ENCODE results near the gene LIMS1.
"Not testable (repeated sequence)": the region's sequence is repeated elsewhere in the genome, so short reads cannot be mapped to it uniquely, and the experiment has no call there.

The LIMS1 gene

DNA sequence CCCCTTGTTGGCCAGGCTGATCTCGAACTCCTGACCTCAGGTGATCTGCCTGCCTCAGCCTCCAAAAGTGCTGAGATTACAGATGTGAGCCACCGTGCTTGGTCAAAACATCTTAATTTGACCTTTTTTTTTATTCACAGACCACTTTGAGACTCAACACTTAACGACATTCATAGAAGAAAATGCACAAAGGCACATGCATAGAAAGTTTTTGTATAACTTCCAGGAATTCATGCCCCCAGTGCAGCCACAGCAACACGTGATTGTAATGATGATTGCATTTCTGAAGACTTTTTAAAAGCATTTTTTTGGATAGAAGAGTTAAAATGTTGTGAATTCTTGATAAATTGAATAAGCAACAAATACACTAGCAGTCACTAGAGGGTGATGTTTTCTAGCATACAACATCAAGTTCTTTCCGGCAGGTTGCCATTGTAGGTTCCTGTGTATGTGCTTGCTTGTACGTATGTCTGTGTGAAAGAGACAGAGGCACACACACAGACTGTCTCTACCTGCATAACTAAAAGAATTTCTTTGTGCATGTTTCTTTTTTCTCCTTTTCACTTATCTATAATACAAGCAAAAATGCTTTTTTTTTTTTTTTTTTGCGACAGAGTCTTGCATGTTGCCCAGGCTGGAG lies 63.0 kb downstream of the LIMS1 start:
- not testable (repeated sequence) for H2AFZ ChIP-seq (ENCODE audit: low read depth, low read length); H3K9me3 ChIP-seq (ENCODE audit: low read length); H3K27me3 ChIP-seq (ENCODE audit: insufficient read depth, low read length); H3K36me3 ChIP-seq (ENCODE audit: insufficient read depth, low read length); H3K4me3 ChIP-seq (ENCODE audit: low read length)
- H3K4me1 ChIP-seq (ENCODE audit: insufficient read depth, low read length) = peaks cover 22% of the 10 kb centered on the region

DNA sequence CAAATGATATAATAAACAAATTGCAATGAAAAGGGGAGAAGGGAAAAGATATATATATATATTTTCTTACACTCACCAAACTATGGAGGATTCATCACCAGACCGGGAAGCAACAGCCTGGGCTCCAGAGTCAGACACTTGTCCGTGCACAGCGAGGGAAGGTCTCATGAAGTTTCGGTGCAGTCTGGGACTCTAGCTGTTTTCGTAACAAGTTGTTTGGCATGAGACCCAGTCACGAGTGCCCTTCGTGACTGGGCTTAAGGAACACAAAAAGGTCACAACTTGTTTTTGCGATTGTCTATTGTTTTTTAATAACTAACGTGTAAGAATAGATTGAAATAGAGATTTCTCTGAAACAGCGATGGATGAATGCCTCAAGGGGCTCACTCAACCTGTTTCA lies 66.9 kb downstream of the LIMS1 start:
- H3K36me3 ChIP-seq (ENCODE audit: insufficient read depth, low read length); H3K4me3 ChIP-seq (ENCODE audit: low read length); H3K9me3 ChIP-seq (ENCODE audit: low read length); H3K4me1 ChIP-seq (ENCODE audit: insufficient read depth, low read length); H2AFZ ChIP-seq (ENCODE audit: low read depth, low read length); H3K27me3 ChIP-seq (ENCODE audit: insufficient read depth, low read length): not testable (repeated sequence)

DNA sequence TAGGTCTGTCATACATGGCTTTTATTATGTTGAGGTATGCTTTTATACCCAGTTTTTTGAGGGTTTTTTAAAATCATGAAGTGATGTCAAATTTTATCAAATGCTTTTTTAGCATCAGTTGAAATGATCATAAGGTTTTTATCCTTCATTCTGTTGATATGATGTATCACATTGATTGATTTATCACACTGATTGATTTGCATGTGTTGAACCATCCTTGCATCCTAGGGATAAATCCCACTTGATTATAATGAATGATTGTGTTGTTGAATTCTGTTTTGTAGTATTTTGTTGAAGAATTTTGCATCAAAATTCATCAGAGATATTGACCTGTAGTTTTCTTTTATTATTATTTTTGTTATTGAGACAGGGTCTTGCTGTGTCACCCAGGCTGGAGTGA lies 68.2 kb downstream of the LIMS1 start:
- H3K36me3 ChIP-seq (ENCODE audit: insufficient read depth, low read length) = no peaks in the 10 kb centered on the region

DNA sequence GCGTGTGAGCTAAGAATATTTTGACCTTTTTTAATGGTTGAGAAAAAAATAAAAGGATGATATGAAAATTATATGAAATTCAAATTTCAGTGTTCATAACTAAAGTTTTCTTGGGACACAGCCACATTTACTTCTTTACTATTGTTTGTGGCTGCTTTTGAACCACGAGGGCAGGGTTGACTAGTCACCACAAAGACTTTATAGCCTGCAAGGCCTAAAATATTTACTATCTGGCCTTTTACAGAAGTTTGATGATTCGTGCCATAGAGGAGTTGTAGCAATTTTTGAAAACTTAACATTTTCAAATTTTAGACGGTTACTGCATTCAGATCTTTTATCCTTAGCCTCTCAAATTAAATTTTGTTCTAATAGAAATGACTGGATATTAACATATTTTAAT lies 69.9 kb downstream of the LIMS1 start:
- H3K27me3 ChIP-seq (ENCODE audit: insufficient read depth, low read length) = no peaks in the 10 kb centered on the region
- H2AFZ ChIP-seq (ENCODE audit: low read depth, low read length) = no peak overlapping the region
- H3K36me3 ChIP-seq (ENCODE audit: insufficient read depth, low read length) = no peaks in the 10 kb centered on the region
- no peak overlapping the region for H3K4me3 ChIP-seq (ENCODE audit: low read length)
- H3K9me3 ChIP-seq (ENCODE audit: low read length) = no peaks in the 10 kb centered on the region
- H3K4me1 ChIP-seq (ENCODE audit: insufficient read depth, low read length) = no peaks in the 10 kb centered on the region

More for the DNA sequence above, 68.2 kb downstream of the LIMS1 start:
- no peak overlapping the region for H2AFZ ChIP-seq (ENCODE audit: low read depth, low read length)
- no peaks in the 10 kb centered on the region for H3K4me1 ChIP-seq (ENCODE audit: insufficient read depth, low read length)
- H3K4me3 ChIP-seq (ENCODE audit: low read length) = no peak overlapping the region
- H3K9me3 ChIP-seq (ENCODE audit: low read length) = no peaks in the 10 kb centered on the region
- H3K27me3 ChIP-seq (ENCODE audit: insufficient read depth, low read length) = no peaks in the 10 kb centered on the region

DNA sequence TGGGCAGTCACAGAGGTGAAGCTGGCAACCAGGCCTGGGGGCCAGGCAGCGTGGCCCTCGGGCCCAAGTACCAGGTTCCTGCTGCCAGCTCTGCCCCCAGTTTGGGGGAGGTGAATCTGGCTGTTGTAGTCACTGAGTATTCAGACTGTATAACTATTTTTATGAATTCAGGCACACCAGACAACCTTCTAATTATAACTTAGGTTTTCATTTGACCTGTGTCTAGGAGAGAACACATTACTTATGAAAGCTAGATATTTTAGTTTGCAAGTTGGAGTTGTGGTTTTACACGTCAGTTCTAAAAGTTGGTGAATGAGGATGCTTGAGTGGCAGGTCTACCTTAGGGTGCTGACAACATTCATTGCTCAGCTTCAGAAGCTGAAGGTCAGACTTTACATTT lies 71.7 kb downstream of the LIMS1 start:
- H3K9me3 ChIP-seq (ENCODE audit: low read length) = no peaks in the 10 kb centered on the region

DNA sequence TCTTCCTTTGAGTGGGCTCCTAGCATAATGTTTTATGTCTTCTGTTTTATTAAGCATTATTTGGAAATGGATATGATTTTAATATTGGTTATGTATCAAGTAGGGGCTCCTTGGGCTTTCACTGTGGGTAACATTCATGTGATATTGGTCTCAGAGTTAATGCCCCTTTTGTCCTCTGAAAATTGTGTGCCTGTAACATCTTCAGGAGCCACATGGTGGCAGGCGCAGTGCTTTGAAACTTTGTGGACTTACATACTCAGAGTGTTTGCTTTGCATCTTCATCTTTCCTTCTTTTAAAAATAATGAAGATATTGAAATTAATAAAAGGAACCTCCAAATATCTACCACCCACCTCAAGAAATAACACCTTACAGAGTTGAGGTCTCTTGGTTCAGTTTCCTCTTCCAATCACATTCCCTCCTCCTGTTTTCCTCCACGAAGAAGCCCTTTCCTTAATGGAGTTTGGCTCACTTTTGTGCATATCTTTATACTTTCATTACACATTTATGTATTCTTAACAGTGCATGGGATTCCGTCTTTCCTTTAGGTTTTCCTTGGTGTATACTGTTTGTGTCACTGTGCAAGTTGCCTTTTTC lies 73.5 kb downstream of the LIMS1 start:
- no peaks in the 10 kb centered on the region for H3K4me1 ChIP-seq (ENCODE audit: insufficient read depth, low read length)
- H3K27me3 ChIP-seq (ENCODE audit: insufficient read depth, low read length) = no peaks in the 10 kb centered on the region
- H2AFZ ChIP-seq (ENCODE audit: low read depth, low read length) = no peak overlapping the region
- H3K4me3 ChIP-seq (ENCODE audit: low read length) = no peak overlapping the region
- no peaks in the 10 kb centered on the region for H3K36me3 ChIP-seq (ENCODE audit: insufficient read depth, low read length)
- H3K9me3 ChIP-seq (ENCODE audit: low read length) = no peaks in the 10 kb centered on the region

More for the DNA sequence above, 71.7 kb downstream of the LIMS1 start:
- no peak overlapping the region for H2AFZ ChIP-seq (ENCODE audit: low read depth, low read length)
- H3K4me3 ChIP-seq (ENCODE audit: low read length) = no peak overlapping the region
- H3K4me1 ChIP-seq (ENCODE audit: insufficient read depth, low read length) = no peaks in the 10 kb centered on the region
- H3K27me3 ChIP-seq (ENCODE audit: insufficient read depth, low read length) = no peaks in the 10 kb centered on the region
- H3K36me3 ChIP-seq (ENCODE audit: insufficient read depth, low read length) = no peaks in the 10 kb centered on the region

DNA sequence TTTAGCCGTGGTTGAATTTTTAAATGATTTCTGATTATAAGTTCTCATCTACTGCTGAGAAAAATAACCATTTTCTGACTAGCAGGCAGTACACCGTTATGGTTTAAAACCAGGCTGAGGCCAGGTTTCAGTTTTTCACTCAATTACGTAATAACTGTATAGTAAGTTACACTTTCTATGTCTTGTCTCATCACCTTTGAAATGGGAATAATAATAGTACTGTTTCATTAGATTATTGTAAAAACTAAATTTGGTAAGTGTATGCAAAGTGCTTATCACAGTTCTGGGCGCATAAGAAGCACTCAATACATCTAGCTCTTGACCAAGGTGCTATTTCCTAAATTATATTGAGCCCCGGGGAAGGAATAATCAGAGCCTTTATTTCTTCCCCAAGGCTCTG lies 76.8 kb downstream of the LIMS1 start:
- Histone ChIP-seq H3K36me3 (ENCODE audit: insufficient read depth, low read length) (no peaks in the 10 kb centered on the region), H3K9me3 (ENCODE audit: low read length) (no peaks in the 10 kb centered on the region), H3K4me3 (ENCODE audit: low read length) (no peak overlapping the region), H3K4me1 (ENCODE audit: insufficient read depth, low read length) (no peaks in the 10 kb centered on the region), H2AFZ (ENCODE audit: low read depth, low read length) (no peak overlapping the region), H3K27me3 (ENCODE audit: insufficient read depth, low read length) (no peaks in the 10 kb centered on the region)

DNA sequence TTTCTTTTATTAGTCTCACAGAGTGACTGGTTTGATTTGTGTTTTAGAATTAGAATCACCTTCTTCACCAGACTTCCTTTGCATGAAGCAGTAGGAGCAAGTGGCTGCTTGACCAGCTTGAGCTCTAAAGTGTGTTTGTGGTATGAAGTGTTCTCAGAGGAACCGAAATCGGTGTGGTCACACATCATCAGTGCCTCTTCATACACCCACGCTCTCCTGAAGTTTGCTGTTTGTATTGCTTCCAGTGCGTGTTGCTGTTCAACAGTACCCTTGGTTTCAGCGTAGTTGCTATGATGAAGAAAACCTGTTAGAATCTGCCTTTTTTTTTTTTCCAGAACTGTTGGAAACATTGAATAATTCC lies 77.9 kb downstream of the LIMS1 start:
- no peak overlapping the region for H2AFZ ChIP-seq (ENCODE audit: low read depth, low read length)
- no peaks in the 10 kb centered on the region for H3K36me3 ChIP-seq (ENCODE audit: insufficient read depth, low read length)
- no peaks in the 10 kb centered on the region for H3K9me3 ChIP-seq (ENCODE audit: low read length)
- H3K27me3 ChIP-seq (ENCODE audit: insufficient read depth, low read length) = no peaks in the 10 kb centered on the region
- no peak overlapping the region for H3K4me3 ChIP-seq (ENCODE audit: low read length)
- no peaks in the 10 kb centered on the region for H3K4me1 ChIP-seq (ENCODE audit: insufficient read depth, low read length)

DNA sequence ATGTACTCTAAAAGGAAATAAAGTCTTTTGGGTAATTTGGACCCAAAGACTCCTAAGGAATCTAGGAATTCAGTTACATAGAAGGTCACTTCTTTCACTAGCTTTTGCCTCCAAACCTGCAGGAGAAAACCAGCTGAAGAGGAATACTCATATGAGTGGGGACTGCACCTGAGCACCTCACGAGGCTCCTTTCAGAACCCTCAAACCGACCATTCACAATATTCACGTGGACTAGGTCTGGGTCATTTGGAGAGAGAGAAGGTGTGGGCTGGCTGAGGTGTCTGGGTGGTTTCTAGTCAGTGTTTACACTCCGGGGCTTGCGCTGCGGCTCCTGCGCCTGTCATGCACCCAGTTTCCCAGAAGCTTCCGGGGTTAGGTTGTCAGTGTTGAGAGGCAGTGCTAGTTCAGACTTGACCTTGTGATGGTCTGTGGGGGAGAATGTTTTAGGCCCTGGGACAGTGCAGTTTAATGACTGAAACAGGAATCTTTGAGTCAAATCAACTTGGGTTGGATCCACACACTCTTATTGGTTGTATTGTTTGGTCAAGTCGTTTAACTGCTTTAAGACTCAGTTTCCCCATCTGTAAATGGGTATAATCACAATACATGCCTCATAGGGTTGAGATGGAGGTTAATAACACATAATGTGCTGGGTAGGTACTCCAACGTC lies 78.4 kb downstream of the LIMS1 start:
- Histone ChIP-seq H3K36me3 (ENCODE audit: insufficient read depth, low read length) (no peaks in the 10 kb centered on the region), H2AFZ (ENCODE audit: low read depth, low read length) (no peak overlapping the region), H3K4me1 (ENCODE audit: insufficient read depth, low read length) (no peaks in the 10 kb centered on the region), H3K27me3 (ENCODE audit: insufficient read depth, low read length) (no peaks in the 10 kb centered on the region), H3K4me3 (ENCODE audit: low read length) (no peak overlapping the region), H3K9me3 (ENCODE audit: low read length) (no peaks in the 10 kb centered on the region)

DNA sequence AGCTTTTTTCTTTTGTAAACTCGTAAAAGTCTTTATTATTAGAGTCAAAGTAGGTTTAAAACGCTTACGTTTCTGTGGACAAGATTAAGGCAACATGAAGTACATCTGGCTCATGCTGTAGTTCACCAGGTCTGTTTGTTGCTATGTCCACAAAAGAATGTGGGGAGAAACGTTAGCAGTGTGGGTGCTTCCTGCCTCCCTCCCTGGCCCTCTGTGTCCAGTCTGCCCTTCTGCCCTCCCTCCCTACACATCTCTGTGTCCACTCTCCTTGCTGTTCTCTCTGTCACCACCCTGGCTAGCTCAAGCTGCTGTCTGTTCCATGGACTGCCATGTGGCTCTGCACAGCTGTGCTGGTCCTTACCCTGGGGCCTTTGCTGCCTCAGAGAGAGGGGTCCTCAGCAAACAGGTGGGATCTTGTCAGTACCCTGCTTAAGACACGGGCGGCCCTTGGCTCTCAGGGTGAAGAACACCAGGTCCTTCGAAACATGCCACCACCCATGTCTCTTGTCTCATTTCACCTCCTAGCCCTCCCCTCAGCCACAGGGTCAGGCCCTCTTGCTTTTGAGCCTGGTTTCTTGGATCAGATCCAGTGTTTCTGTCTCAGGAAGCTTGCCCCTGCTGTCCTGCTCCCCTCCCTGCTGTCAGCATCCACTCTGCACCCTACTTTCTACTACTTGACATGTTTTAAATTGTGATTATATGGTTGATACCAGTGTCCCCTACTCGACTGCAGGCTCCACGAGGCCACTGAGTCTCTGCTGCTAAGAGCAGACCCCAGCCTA lies 79.2 kb downstream of the LIMS1 start:
- Histone ChIP-seq H3K36me3 (ENCODE audit: insufficient read depth, low read length) (no peaks in the 10 kb centered on the region), H3K4me3 (ENCODE audit: low read length) (no peak overlapping the region), H3K27me3 (ENCODE audit: insufficient read depth, low read length) (no peaks in the 10 kb centered on the region), H3K4me1 (ENCODE audit: insufficient read depth, low read length) (no peaks in the 10 kb centered on the region), H3K9me3 (ENCODE audit: low read length) (no peaks in the 10 kb centered on the region), H2AFZ (ENCODE audit: low read depth, low read length) (no peak overlapping the region)

DNA sequence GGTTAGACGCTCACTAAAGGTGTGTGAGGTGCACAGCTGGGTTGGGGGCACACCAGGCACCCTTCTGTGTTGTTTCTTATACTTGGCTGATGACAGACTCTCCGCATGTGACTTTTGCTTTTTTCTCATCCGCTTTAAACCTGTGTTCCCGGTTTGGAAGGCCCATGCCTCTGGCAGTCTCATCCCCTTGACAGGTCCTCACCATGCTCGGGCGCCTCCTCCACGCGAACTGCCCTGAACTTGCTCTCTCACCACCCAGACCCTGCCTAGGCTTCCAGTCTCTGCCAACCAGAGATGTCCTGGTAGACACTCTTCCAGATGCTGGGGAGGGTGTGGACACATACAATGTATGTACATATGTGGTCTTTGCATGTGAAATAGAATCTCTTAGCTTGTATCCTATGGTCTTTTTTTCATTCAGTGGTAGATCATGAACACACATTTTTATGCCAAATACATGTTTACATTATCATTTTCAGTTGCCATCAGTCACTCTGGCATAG lies 79.8 kb downstream of the LIMS1 start:
- no peaks in the 10 kb centered on the region for H3K4me1 ChIP-seq (ENCODE audit: insufficient read depth, low read length)
- H3K36me3 ChIP-seq (ENCODE audit: insufficient read depth, low read length) = no peaks in the 10 kb centered on the region
- no peaks in the 10 kb centered on the region for H3K9me3 ChIP-seq (ENCODE audit: low read length)
- H3K4me3 ChIP-seq (ENCODE audit: low read length) = no peak overlapping the region
- no peak overlapping the region for H2AFZ ChIP-seq (ENCODE audit: low read depth, low read length)
- no peaks in the 10 kb centered on the region for H3K27me3 ChIP-seq (ENCODE audit: insufficient read depth, low read length)

DNA sequence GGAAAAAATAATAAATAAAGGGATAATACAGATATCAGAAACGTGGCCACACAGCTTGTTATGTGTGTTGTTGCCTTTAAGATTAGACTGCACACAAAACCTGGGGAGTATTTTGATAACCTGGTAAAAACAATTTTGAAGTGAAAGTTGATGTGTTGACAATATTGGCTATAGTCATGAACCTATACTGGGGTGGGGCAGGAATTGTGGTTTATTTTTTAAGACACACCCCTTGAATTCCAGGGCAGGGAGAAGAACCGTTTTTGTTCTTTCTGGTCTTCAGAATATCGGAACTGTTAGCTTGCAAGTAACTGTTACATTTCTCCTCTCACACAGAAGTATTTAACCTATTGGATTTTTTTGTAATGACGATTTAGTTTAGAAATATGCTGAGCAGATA lies 80.4 kb downstream of the LIMS1 start:
- Histone ChIP-seq H2AFZ (ENCODE audit: low read depth, low read length) (no peak overlapping the region), H3K4me3 (ENCODE audit: low read length) (no peak overlapping the region), H3K9me3 (ENCODE audit: low read length) (no peaks in the 10 kb centered on the region), H3K27me3 (ENCODE audit: insufficient read depth, low read length) (no peaks in the 10 kb centered on the region), H3K36me3 (ENCODE audit: insufficient read depth, low read length) (no peaks in the 10 kb centered on the region), H3K4me1 (ENCODE audit: insufficient read depth, low read length) (no peaks in the 10 kb centered on the region)

DNA sequence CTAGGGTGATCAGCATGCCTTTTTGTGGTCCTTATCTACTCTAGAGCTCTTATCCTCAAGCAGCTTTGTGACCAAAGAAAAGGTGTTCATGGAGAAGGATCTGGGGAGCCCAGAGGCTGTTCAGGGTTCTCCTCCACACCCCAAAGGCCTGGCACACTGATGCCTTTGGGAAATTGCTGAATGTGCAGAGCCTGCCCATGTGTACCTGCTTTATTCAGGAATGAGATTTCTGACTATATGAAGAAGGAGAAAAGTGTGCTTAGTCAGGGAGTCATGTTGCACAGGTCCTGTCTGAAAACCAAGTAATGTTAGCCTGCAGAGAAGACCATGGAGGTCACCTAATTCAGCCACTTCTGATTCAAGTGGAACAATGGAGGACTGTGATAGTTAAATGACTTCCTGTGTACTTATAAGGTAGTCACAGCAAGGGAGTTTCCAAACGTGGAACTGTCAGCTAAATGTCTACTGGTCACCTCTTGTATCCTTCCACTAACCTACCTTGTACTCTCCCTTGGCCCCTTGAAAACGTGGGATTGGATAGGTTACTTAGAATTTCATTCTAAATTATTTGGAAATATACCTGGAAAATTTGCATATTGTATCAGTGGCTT lies 81.3 kb downstream of the LIMS1 start:
- Histone ChIP-seq H3K4me3 (ENCODE audit: low read length) (no peak overlapping the region), H3K27me3 (ENCODE audit: insufficient read depth, low read length) (no peaks in the 10 kb centered on the region), H3K4me1 (ENCODE audit: insufficient read depth, low read length) (peaks cover 5% of the 10 kb centered on the region), H3K9me3 (ENCODE audit: low read length) (no peaks in the 10 kb centered on the region), H3K36me3 (ENCODE audit: insufficient read depth, low read length) (no peaks in the 10 kb centered on the region), H2AFZ (ENCODE audit: low read depth, low read length) (no peak overlapping the region)

Data from neuron (in vitro differentiated cells).